NCI-H526 (cell line): ENCODE data around the gene NYNRIN.
"Not testable (repeated sequence)": the region's sequence is repeated elsewhere in the genome, so short reads cannot be mapped to it uniquely, and the experiment has no call there.

Experiments used
- DNase-seq, 2 experiments: peaks; one replicate each; lab custom pipeline; 2025; lab: John Stamatoyannopoulos, UW

NYNRIN gene

DNA sequence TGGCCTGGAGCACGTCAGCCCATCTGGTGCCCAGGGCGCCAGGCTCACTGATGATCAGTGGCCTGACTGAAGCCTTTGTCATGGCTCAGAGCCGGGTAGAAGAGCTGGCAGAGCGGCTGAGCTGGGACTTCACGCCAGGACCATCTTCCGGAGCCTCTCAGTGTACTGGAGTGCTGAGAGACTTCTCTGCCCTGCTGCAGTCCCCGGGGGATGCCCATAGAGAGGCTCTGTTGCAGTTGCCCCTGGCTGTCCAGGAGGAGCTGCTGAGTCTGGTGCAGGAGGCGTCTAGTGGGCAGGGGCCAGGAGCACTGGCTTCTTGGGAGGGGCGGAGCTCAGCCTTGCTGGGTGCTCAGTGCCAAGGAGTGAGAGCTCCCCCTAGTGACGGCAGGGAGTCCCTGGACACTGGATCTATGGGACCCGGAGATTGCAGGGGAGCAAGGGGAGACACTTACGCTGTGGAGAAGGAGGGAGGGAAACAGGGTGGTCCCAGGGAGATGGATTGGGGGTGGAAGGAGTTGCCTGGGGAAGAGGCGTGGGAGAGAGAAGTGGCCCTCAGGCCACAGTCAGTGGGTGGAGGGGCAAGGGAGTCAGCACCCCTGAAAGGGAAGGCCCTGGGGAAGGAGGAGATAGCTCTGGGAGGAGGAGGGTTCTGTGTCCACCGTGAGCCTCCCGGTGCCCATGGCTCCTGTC, 32.9 kb downstream of the NYNRIN start:
- peak; percentile 88 to 96 for DNase-seq

DNA sequence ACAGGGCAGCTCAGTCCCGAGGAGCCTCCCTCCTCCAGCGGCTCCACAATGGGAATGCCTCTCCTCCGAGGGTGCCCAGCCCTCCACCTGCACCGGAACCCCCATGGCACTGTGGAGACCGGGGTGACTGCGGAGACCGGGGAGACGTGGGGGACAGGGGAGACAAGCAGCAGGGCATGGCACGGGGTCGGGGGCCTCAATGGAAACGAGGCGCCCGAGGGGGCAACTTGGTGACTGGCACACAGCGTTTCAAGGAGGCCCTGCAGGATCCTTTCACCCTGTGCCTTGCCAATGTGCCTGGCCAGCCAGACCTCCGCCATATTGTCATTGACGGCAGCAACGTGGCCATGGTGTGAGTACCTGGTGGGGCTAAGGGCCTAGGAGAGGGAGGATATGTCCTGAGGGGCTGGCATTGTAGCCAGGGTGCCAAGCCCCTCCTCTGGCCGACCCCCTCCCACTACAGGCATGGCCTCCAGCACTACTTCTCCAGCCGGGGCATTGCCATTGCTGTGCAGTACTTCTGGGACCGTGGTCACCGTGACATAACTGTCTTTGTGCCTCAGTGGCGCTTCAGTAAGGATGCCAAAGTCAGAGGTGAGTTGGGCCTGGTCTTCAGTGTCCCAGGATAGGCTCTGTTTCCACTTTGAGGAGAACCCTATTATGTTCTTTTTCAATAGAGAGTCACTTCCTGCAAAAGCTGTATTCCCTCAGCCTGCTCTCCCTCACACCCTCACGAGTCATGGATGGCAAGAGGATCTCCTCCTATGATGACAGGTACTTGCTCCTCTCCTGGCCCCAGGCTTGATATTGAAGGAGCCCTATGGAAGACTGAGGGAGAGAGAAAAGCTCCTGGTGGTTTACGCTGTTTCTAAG, 33.7 kb downstream of the NYNRIN start:
- DNase-seq = no peak

DNA sequence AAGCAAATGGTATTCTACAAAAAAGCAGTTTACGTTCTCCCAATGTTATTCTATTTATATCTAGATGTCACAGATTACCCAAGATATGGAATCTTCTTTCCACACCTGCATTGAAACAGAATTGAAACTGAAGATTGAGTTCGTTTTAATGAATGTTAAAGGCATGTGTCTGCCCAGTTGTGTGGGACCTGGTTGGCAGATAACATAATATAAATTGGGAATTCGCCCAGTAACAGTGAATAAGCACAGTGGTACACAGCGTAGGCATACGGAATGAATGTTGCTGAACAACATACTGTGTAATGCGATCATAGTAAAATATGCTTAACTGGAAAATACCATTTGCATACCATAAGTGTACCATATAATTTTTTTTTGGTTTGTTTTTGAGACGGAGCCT, 35.2 kb downstream of the NYNRIN start:
- no peak for DNase-seq

DNA sequence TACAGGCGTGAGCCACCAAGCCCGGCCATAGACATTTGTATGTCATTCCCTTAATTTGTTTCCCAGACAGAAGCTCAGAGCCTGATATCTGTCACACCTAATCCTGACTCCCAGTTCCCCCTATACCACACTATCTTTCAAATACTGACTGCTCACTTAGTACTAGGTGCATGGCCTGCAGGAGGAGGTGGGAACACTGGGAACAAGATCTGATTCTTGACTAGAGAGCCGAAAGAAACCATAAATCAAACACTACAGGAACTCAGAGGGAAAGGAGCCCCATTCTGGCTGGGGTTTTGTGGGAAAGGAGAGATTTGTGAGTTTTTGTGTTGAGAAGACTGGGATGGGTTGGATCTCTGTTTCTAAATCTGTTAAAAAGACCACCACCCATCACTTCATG, 35.9 kb downstream of the NYNRIN start:
- no peak for DNase-seq

DNA sequence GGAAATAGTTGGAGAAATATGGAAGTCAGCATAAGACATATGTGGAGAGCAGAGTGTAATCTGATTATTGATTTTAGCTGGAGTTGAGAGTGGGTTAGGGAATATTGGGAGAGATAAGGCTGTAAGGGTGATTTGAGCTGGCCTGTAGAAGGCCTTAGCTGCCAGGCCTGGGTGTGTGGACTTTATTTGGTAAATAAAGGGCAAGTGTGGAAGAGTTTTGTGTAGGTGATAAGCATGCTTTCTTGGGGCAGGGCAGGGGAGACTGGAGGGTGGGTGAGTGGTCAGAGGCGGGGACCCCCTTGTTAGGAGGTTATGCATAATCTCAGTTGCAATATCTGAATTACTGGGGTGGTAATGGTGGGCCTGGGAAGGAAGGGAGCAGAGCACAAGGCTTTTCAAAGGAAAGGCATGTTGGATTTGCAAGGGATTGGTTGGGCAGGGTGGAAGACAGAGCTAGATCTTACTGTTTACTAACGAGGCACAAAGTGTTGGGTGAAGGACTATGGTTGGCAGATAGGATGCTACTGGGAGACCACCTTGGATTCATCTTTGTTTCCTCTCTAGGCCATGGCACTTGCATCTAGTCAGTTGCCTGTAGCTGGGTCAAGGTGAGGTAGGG, 36.5 kb downstream of the NYNRIN start:
- DNase-seq = no peak

DNA sequence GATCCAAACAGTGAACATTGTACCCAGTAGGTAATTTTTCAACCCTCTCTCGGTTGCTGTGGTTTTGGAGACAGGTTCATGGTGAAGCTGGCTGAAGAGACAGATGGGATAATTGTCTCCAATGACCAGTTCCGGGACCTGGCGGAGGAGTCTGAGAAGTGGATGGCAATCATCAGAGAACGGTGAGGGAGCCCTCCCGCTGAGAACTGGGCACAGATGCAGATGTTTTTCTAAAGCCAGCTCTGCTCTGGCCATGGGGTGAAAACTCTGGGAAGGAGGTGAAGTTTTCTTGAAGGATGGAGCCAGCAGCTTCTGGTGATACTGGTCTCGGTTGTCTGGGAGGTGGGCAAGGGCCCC, 37.2 kb downstream of the NYNRIN start:
- no peak for DNase-seq

DNA sequence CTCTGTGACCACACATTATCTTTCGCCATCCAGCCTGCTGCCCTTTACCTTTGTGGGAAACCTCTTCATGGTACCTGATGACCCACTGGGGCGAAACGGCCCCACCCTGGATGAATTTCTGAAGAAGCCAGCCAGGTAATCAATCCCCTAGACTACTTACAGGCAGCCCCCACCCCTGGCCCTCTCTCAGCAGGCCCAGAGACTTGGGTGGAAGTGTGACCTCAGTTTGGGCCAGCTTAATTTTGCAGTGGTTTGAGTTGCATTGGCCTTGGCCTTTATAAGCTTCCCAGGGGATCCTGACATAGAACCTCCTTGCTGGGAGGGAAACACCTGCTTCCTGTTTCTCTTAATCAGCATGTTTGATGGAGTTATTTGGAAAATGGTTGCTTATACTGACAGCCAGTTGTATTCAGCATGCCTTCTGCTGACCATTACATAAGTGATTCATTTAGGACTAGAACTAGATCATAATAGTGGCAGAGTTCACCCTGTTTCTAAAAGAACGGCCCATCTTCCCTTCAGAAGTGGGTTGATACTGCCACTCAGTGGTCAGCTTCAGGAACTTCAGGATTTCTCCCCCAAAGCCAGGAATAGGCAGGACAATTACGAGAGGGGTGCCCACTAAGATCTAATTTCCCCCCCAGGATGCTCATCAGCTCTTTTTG, 37.7 kb downstream of the NYNRIN start:
- DNase-seq = peak; percentile 32 to 74

DNA sequence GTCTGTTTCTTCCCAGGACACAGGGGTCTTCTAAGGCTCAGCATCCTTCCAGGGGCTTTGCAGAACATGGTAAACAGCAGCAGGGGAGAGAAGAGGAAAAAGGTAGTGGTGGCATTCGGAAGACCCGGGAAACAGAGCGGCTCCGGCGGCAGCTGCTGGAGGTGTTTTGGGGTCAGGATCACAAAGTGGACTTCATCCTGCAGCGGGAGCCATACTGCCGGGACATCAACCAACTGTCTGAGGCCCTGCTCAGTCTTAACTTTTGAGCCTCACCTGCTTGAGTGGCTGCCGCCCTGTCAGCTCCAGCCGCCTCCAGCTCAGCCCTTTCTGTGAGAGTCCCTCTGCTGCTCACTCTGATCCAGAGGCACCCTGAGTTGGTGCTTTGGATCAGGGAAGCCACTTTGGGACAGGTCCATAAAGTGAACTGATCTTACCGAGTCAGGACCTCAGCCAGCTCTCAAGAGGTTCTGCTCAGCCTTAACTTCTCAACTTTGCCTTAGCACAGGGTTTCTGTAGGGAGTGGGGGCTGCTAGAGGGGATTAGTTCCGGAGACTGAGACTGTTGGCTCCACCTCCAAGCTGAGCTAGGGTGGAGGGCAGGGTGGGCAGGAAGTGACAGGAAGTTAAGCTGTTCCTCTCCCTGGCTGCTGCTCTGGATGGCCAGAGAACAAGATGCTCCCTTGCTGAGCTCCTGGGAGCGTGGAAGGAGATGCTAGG, 38.4 kb downstream of the NYNRIN start:
- no peak for DNase-seq

DNA sequence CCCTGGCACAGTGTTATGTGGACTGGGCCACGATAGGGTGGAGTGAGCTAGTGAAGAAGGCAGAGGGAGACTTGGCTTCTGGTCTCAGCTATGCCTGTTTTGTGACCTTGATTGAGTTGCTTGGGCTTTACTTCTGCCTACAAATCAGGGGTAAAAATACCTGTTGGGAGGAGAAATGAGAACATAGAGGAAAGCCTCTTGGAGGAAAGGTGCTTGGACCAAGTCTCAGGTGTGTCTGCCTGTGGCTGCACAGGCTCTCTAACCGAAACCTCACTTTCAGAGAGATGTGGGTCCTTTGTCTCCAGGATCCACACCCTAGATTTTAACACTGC, 38.9 kb downstream of the NYNRIN start:
- DNase-seq = no peak

DNA sequence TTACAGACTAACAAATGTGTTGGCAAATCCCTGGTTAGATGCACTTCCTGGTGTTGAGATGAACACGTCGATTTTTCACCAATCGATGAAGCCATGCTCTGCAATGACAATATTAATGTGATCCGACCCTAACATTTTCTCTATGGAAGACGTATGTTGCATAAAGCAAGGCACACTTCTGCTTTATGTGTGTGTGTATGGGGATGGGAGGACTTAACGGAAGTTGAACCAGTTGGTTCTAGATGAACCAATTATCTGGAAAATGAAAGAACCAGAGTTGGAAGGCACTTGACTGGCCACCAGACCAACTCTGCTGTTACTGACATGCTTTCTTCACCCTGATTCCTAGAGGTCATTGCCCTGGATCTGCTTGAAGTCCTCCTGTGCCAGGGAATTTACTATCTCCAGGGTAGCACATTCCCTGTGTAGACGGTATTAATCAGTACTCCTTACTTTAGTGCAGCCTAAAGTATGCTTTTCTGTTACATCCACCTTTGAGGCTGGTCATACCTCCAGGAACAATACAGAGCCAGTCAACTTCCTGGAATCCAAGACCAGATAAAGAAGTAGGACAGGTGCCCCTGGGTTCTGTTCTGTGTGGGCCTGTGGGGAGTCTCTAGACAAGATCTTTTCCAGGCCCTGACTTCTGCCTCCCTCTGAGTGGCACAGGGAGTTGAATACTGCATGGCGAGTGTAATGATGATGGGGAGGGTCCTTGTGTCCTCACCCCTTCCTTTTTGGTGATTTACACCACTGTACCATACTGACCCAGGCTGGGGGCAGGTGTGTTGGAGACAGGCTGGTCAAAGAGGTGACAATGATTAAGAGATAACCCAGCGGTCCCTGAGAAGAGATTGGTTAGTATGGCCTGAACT, 39.7 kb downstream of the NYNRIN start:
- no peak for DNase-seq

DNA sequence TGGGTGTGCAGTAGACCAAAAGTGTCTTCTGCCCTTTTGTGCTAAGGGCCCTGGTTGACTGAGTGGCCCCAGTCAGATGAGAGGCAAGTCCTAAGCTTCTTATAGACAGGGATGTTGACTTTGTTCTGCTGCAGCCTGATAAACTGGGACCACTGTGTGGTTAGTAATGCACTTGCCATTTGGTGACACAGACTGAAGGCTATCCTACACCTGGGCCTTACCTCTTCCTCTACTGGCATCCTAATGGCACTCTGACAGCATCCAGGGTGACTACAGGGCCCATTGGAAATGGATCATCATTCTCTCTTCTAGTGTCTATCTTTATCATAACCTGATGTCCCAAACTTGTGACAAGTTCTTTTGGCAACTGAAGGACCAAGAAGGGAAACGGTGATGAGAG, 40.5 kb downstream of the NYNRIN start:
- no peak for DNase-seq

DNA sequence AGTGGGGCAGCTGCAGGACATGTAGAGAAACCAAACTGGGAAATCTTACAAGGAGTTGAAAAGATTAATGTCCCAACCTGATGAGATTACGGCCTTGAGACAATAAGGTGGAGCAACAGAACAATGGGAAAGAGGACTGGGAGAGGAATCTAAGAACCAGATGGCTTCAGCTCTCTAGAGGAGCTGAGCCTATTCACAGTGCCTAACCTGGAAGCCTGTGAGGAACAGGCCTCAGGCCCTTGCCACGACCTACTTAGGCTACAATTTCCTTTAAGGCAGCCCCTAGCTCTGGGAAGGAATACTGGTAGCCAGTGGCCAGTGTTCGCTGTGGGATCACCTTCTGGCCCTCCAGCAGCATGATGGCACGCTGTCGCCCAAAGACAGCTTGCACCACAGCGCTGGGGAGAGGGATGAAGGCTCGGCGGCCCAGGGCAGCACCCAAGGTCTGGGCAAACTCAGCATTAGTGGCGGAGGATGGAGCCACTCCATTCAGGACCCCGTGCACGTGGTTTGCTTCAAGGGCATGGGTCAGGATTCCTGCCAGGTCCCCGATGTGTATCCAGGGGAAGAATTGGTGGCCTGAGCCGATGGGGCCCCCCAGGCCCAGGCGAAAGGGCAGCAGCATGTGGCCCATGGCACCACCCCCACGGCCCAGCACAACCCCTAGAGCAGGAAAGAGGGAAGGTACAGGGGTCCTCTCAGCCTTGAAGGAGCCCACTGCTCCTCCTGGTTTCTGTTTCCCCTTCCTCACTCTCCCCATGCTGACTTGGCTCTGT, 41.2 kb downstream of the NYNRIN start:
- no peak for DNase-seq

DNA sequence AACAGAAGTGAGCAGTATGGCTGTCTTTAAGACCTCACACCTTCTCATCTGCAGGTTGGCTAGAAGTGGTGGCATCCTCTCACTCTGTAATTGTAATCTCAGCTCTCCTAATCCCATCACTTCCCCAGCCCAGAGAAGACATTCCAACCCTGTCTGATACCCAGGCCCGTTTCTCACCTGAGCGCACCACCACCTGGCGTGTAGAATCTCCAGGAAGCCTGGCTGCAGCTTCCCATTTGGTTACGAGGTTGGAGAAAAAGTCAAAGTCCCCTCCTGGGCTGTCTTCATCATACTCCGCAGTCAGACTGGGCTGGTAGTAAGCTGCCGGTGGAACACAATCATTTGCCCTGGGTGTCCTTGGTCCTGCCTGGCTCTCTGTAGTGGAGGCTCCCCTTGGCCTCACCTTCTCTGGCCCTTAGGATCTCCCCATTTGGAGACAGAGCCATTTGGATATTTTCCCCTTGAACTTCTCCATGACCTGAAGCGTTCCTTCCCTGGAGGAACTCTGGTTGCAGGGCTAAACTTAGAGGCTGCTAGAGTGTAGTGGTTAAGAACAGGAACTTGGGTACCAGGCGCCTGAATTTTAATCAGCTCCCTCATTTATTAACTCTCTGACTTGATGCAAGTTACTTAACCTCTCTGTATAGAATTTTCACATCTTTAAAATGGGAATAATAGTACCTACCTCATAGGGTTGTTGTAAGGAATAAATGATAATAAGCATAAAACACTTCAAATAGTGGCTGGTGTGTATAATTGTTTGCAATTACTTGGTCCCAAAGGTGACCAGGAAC, 42.0 kb downstream of the NYNRIN start:
- DNase-seq = no peak

DNA sequence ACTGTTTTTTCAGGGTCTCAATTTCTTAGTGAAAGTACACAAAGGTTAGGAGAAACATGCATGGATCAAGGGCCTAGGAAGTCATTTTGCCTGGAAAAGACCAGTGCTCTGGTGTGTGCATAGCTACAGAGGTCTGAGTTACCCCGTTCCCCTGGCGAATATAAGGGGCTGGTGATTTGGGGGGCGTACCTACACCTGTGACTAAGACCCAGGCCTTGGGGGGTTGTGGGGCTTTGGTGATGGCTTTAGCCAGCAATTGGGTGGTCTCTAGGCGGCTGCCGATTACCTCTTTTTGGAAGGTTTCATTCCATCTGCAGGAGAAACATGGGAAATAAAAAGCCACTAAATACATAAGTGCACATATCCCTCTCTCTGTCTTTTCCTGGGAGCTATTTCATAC, 42.7 kb downstream of the NYNRIN start:
- DNase-seq = no peak

DNA sequence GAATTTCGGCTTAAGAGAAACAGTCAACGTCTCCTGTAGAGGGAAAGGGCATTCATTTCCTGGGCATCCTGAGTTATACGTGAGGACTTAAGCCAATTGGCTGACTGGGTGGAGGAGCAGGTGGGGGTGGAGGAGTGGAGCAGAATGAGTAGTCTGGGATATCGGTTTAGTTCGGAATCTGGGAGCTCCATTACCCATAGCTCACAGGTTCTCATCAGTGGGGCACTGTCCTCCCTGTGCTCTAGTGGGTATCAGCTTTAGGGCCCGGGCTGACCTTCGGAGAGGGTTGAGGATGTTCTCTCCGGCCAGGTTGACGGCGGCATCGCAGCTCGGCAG, 43.1 kb downstream of the NYNRIN start:
- DNase-seq = peak in 1 of 2 experiments; percentile 39

DNA sequence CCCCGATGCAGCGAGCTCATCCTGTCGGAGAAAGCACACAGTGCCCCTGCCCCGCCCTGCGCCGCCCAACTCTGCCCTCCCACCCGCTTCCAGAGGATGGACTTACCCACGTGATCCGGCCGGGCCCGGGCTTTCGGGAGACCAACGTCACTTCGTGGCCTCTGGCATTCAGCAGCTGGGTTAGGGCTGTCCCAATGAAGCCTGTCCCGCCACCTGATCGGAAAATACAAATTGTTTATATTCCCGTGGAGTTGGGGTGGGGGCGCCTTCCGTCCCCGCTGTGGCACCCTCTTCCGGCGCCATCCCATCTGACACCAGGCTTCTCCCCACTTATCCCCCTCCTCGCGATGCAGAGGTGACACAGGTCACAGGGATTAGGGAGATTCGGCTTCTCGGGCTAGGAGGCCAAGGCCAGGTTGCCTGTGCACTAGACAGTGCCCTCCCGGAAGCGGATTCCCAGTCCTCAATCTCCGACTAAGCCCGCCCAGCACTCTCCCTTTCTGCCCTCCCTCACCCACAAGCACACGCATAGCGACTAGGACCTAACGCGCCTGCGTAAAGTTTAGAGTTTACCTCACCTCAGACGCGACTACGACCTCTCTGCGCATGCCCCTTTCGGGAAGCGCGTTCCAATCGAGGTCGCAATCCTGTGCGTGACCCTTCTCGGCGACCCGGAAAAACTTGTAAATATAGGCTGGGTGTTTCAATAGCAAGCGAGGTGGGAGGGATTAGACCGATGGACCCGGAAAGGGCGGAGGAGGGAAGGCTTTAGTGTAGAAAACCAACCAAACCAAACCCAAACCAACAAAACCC, 43.6 kb downstream of the NYNRIN start, which contains the start of gene SDR39U1:
TSS of gene SDR39U1 (minus strand) at position 537 of the 813 bp plus-strand sequence. CDS start at position 530, 7 bp downstream.
- DNase-seq = peak; percentile 98 to 99

DNA sequence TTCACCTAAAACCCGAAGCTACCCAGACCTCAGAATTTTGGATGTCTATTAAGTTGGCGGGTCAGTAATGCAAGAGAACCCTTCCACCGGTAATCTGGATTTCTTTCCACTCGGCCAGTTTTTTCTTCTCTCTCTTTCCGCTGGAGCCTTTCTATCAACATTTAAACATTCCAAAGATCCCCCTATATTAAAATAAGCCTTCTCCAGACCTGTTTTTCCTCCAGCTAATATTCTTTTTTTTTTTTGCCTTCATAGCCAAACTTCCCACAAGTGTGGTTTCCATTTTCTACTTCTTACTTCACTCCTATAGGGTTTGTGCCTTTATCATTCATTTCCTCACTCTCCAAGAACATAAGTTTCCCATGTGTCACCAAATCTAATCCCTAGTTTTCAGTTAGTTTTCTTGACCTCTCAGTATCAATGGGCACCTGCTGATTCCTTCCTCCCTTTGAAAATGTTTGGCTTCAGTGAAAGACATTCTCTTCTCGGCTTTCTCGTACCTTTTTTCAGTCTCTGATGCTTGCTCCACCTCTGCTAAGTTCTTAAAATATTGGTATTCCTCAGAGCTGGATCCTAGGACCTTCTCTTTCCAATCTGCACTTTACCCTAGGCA, 44.4 kb downstream of the NYNRIN start:
- no peak for DNase-seq

DNA sequence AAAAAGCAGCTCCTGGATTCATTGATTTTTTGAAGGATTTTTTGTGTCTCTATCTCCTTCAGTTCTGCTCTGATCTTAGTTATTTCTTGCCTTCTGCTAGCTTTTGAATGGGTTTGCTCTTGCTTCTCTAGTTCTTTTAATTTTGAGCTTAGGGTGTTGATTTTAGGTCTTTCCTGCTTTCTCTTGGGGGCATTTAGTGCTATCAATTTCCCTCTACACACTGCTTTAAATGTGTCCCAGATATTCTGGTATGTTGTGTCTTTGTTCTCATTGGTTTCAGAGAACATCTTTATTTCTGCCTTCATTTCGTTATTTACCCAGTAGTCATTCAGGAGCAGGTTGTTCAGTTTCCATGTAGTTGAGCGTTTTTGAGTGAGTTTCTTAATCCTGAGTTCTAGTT, 52.0 kb downstream of the NYNRIN start:
- not testable (repeated sequence) for DNase-seq
